MM.1S (cell line): Measurements from ENCODE around the gene ACBD4.

Source experiments
- DNase-seq: peaks from one replicate; pipeline ENCODE4 v3.0.0-alpha.2; 2015
- H2AFZ ChIP-seq: fragments of 300-600 bp; sonication (generic); 2 replicates; pipeline ENCODE4 v1.6.0; 2016; ENCODE audit warnings: antibody characterized with exemption, low read length
- H3F3A ChIP-seq: fragments of 300-600 bp; sonication (generic); 2 replicates; pipeline ENCODE4 v1.6.1; 2016; ENCODE audit warnings: mild to moderate bottlenecking, antibody characterized with exemption, low read length, moderate library complexity, mixed read lengths; ENCODE audit not compliant: insufficient read depth
- H3K27ac ChIP-seq: fragments of 300-600 bp; sonication (generic); 2 replicates; pipeline ENCODE4 v1.5.1; 2016; ENCODE audit warnings: mild to moderate bottlenecking, low read length
- H3K27me3 ChIP-seq: fragments of 300-600 bp; sonication (generic); replicated peaks from 2 replicates; pipeline ENCODE4 v1.6.0; 2016; ENCODE audit warnings: low read length; ENCODE audit not compliant: insufficient read depth
- H3K36me3 ChIP-seq: fragments of 300-600 bp; sonication (generic); replicated peaks from 2 replicates; pipeline ENCODE4 v1.6.1; 2016; ENCODE audit warnings: mild to moderate bottlenecking, low read length, mixed read lengths; ENCODE audit not compliant: insufficient read depth
- H3K4me1 ChIP-seq: fragments of 300-600 bp; sonication (generic); 2 replicates; pipeline ENCODE4 v1.6.1; 2016; ENCODE audit warnings: low read length, mixed read lengths
- H3K4me2 ChIP-seq: fragments of 300-600 bp; sonication (generic); 2 replicates; pipeline ENCODE4 v1.6.0; 2016; ENCODE audit warnings: low read depth, low read length
- H3K4me3 ChIP-seq: fragments of 300-600 bp; sonication (generic); 2 replicates; pipeline ENCODE4 v1.5.1; 2016; ENCODE audit warnings: low read length, mixed read lengths
- H3K79me2 ChIP-seq: fragments of 300-600 bp; sonication (generic); 2 replicates; pipeline ENCODE4 v1.6.1; 2016; ENCODE audit warnings: mixed run types, low read length, mixed read lengths
- H3K9ac ChIP-seq: fragments of 300-600 bp; sonication (generic); 2 replicates; pipeline ENCODE4 v1.6.1; 2016; ENCODE audit warnings: low read length, mixed read lengths
- H3K9me2 ChIP-seq: fragments of 300-600 bp; sonication (generic); replicated peaks from 2 replicates; pipeline ENCODE4 v1.6.1; 2016; ENCODE audit warnings: mild to moderate bottlenecking, low read length, mixed read lengths; ENCODE audit not compliant: insufficient read depth
- H3K9me3 ChIP-seq: fragments of 300-600 bp; sonication (generic); replicated peaks from 2 replicates; pipeline ENCODE4 v1.6.1; 2016; ENCODE audit warnings: mild to moderate bottlenecking, low read length, mixed read lengths; ENCODE audit not compliant: insufficient read depth
- H4K20me1 ChIP-seq: fragments of 300-600 bp; sonication (generic); 2 replicates; pipeline ENCODE4 v1.6.1; 2016; ENCODE audit warnings: mild to moderate bottlenecking, low read length, moderate library complexity, mixed read lengths; ENCODE audit not compliant: insufficient read depth
- EZH2 ChIP-seq: fragments of 300-600 bp; sonication (generic); optimal IDR thresholded peaks from 2 replicates; pipeline ENCODE3; 2017; ENCODE audit warnings: low read depth, mild to moderate bottlenecking, antibody characterized with exemption, low read length, mixed read lengths
- EZH2phosphoT487 ChIP-seq: fragments of 300-600 bp; sonication (generic); IDR thresholded peaks from 2 replicates; pipeline ENCODE4 v1.6.1; 2018; ENCODE audit warnings: antibody characterized with exemption, low read length
- TF ChIP-seq, protein P1 (sequence below): fragments of 300-600 bp; sonication (generic); IDR thresholded peaks from 2 replicates; pipeline ENCODE4 v1.5.1; 2016; ENCODE audit warnings: antibody characterized with exemption, low read length, mixed read lengths

ACBD4 gene

DNA sequence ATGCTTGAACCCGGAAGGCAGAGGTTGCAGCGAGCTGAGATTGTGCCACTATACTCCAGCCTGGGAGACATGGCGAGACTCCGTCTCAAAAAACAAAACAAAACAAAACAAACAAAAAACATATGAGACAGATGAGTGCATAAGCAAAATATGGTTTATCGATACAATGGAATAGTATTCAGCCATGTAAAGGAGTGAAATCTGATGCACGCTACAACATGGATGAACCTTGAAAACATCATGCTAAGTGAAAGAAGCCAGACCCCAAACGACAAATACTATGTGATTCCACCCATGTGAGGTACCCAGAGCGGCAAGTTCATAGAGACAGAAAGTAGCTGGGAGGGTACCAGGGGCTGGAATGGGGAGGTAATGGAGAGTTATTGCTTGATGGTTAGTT, 10.0 kb upstream of the ACBD4 start:
- Histone ChIP-seq H3K79me2 (no peaks in the 10 kb centered on the region), H3K27ac (no peak overlapping the region)

DNA sequence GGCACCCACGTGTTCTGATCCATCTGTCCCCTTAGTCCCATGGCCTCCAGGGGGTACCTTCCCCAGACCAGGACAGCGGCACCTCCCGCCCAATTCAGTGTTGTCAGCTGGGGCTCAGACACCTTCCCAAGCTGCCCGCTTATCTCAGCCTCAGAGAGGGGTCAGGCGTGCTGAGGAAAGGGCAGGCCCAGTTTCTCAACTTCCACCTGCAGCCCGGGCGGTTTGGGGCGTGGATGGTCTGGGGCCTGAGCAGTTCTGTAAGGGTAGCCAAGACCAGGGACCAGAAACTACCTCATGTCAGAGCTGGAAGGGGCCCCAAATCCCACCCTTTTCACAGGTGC, 8.3 kb upstream of the ACBD4 start:
- no peak for DNase-seq
- Histone ChIP-seq H3K27me3 (0 out of 2 replicates have a peak, but pooled peaks cover 14% of the 10 kb centered on the region), H4K20me1 (no peaks in the 10 kb centered on the region), H3K36me3 (no peaks in the 10 kb centered on the region), H3K79me2 (no peaks in the 10 kb centered on the region), H3K4me1 (peaks cover 6% of the 10 kb centered on the region; the same call in 1 of the 2 replicates), H3K27ac (no peak overlapping the region), H3K4me2 (no peak overlapping the region), H3K9ac (no peak overlapping the region), H3K4me3 (no peak overlapping the region), H2AFZ (no peak overlapping the region), H3K9me3 (no peaks in the 10 kb centered on the region), H3F3A (no peaks in the 10 kb centered on the region), H3K9me2 (no peaks in the 10 kb centered on the region)
- TF ChIP-seq EZH2phosphoT487 (no peak), EZH2 (no peak)
- TF ChIP-seq, protein P1, sequence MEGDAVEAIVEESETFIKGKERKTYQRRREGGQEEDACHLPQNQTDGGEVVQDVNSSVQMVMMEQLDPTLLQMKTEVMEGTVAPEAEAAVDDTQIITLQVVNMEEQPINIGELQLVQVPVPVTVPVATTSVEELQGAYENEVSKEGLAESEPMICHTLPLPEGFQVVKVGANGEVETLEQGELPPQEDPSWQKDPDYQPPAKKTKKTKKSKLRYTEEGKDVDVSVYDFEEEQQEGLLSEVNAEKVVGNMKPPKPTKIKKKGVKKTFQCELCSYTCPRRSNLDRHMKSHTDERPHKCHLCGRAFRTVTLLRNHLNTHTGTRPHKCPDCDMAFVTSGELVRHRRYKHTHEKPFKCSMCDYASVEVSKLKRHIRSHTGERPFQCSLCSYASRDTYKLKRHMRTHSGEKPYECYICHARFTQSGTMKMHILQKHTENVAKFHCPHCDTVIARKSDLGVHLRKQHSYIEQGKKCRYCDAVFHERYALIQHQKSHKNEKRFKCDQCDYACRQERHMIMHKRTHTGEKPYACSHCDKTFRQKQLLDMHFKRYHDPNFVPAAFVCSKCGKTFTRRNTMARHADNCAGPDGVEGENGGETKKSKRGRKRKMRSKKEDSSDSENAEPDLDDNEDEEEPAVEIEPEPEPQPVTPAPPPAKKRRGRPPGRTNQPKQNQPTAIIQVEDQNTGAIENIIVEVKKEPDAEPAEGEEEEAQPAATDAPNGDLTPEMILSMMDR: no peak

More for the DNA sequence above, 10.0 kb upstream of the ACBD4 start:
- H2AFZ ChIP-seq: no peak overlapping the region
- no peak overlapping the region for H3K4me2 ChIP-seq
- 0 out of 2 replicates have a peak, but pooled peaks cover 6% of the 10 kb centered on the region for H3K27me3 ChIP-seq
- H3K9ac ChIP-seq: no peak overlapping the region
- TF ChIP-seq EZH2phosphoT487 (no peak), EZH2 (no peak)
- TF ChIP-seq, protein P1: no peak
- no peaks in the 10 kb centered on the region for H3K9me3 ChIP-seq
- no peaks in the 10 kb centered on the region for H3K4me1 ChIP-seq
- DNase-seq: no peak
- no peaks in the 10 kb centered on the region for H4K20me1 ChIP-seq
- H3K9me2 ChIP-seq: no peaks in the 10 kb centered on the region
- no peak overlapping the region for H3K4me3 ChIP-seq
- H3F3A ChIP-seq: no peaks in the 10 kb centered on the region
- H3K36me3 ChIP-seq: no peaks in the 10 kb centered on the region

DNA sequence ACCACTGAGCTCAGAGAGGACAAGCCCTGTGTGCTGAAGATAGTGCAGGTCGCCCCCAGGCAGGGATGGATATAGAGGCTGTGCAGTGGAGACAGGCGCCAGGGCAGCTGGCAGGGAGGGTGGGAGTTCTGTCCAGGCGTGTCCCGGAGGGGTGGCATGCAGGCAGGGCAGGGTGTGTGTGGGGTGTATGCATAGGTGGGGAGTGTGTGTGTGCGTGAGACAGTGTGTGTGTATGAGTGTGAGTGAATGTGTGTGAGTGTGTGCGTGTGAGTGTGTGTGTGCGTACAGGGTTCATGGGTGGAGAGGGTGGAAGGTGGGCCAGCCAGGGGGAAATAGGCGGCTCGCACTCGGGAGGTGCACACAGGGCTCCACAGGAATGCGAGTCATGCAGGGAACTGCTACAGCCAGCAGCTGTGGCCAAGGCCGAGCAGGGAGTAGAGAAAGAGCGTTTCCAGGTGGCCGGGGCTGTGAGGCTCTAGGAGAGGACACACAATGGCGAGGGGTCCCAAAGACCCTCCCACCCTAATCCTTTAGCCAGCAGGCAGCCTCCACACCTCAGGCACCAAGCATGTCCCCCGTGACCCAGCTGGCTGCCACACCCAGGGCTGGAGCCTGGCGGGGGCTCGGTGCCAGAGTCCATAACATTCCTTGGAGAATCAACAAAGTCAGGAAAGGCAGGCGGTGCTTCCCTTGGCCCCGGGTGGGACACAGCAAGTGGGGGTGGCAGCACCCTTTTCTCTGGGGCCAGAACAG, 7.8 kb upstream of the ACBD4 start:
- Histone ChIP-seq H3K4me3 (no peak overlapping the region), H3K36me3 (no peaks in the 10 kb centered on the region), H3K9me3 (no peaks in the 10 kb centered on the region), H4K20me1 (no peaks in the 10 kb centered on the region), H3F3A (peaks cover 3% of the 10 kb centered on the region), H3K27me3 (0 out of 2 replicates have a peak, but pooled peaks cover 9% of the 10 kb centered on the region), H3K4me1 (peaks cover 6% of the 10 kb centered on the region; the same call in 1 of the 2 replicates), H3K9ac (no peak overlapping the region), H2AFZ (no peak overlapping the region), H3K4me2 (no peak overlapping the region), H3K9me2 (no peaks in the 10 kb centered on the region), H3K79me2 (no peaks in the 10 kb centered on the region), H3K27ac (no peak overlapping the region)
- DNase-seq: no peak
- TF ChIP-seq EZH2phosphoT487 (no peak), EZH2 (no peak)
- TF ChIP-seq, protein P1: no peak
